Measurements from ENCODE around the gene ST6GALNAC5.

- TF ChIP-seq CTCF (IDR thresholded peaks at IDR 0.05): no peak
- TF ChIP-seq ZFX (IDR thresholded peaks at IDR 0.05; ENCODE audit: borderline replicate concordance): no peak
Observed at GRCh38 chr1:76892675-76893074, 25.4 kb downstream of the ST6GALNAC5 start.
